ENCODE data around the gene SPINK4. TPM values are rescaled to one million over a fixed set of nuclear protein-coding genes. Genes with fewer than 3 reads are reported as not detected.

Gene SPINK4
- total RNA-seq, 4 donors from 2014 or later = not detected

DNA sequence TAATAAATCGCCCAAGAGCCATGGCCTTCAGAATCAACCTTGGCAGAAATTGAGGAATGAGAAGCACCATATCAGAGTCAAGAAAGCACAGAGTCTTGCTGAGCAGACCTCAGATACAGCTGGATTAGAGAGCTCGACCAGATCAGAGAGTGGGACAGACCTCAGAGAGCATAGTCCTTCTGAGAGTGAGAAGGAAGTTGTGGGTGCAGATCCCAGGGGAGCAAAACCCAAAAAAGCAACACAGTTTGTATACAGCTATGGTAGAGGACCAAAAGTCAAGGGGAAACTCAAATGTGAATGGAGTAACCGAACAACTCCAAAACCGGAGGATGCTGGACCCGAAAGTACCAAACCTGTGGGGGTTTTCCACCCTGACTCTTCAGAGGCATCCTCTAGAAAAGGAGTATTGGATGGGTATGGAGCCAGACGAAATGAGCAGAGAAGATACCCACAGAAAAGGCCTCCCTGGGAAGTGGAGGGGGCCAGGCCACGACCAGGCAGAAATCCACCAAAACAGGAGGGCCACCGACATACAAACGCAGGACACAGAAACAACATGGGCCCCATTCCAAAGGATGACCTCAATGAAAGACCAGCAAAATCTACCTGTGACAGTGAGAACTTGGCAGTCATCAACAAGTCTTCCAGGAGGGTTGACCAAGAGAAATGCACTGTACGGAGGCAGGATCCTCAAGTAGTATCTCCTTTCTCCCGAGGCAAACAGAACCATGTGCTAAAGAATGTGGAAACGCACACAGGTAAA is 54.9 kb downstream of the SPINK4 start:
- no peaks in the 10 kb centered on the region for H3K36me3 ChIP-seq
- TF ChIP-seq POLR2A (IDR thresholded peaks at IDR 0.05) = no peak
- no peak for TF ChIP-seq CTCF (IDR thresholded peaks at IDR 0.05)
- intact Hi-C loops (cut with DNase I; ENCODE audit: low total_unique reads) = no loop called here
- no peaks in the 10 kb centered on the region for H3K9me3 ChIP-seq
- no peak for DNase-seq
- no peaks in the 10 kb centered on the region for H3K27me3 ChIP-seq
- H3K4me3 ChIP-seq = no peak overlapping the region
- H3K4me1 ChIP-seq = peaks cover 6 to 14% of the 10 kb centered on the region in 2 donors
- H3K27ac ChIP-seq = no peak overlapping the region

DNA sequence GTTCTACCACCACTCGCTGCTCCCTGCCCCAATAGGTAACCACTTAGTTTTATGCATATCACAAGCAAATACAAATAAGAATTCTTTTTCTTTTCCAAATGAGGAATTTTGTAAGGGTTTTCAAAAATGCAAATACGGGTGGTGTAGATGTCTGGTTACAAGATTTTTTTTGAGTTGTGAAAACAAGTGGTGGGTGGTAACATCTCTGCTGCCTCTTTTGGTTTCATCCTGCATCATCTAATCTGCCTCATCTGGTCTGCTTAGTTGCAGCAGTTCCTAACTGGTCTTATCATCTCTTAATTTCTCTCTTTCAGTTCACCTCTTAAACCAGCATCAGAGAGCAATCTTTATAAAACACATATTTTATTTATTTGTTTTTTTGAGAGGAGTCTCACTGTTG is 55.6 kb downstream of the SPINK4 start:
- peaks cover 6 to 14% of the 10 kb centered on the region in 2 donors for H3K4me1 ChIP-seq
- H3K27ac ChIP-seq = no peak overlapping the region
- no peak for DNase-seq
- intact Hi-C loops (cut with DNase I; ENCODE audit: low total_unique reads) = no loop called here
- H3K9me3 ChIP-seq = no peaks in the 10 kb centered on the region
- TF ChIP-seq CTCF (IDR thresholded peaks at IDR 0.05) (no peak), POLR2A (IDR thresholded peaks at IDR 0.05) (no peak)
- no peaks in the 10 kb centered on the region for H3K27me3 ChIP-seq
- no peak overlapping the region for H3K4me3 ChIP-seq
- H3K36me3 ChIP-seq = no peaks in the 10 kb centered on the region

- H3K4me1 ChIP-seq = peaks cover 6 to 11% of the 10 kb centered on the region in 2 donors
- DNase-seq = no peak
- no peaks in the 10 kb centered on the region for H3K27me3 ChIP-seq
- no peak for TF ChIP-seq CTCF (IDR thresholded peaks at IDR 0.05)
- TF ChIP-seq POLR2A (IDR thresholded peaks at IDR 0.05) = no peak
- H3K9me3 ChIP-seq = no peaks in the 10 kb centered on the region
- H3K4me3 ChIP-seq = no peak overlapping the region
- intact Hi-C loops (cut with DNase I; ENCODE audit: low total_unique reads) = no loop called here
- H3K36me3 ChIP-seq = no peaks in the 10 kb centered on the region
- no peak overlapping the region for H3K27ac ChIP-seq
Observed at GRCh38 chr9:33297432-33297831, 57.5 kb downstream of the SPINK4 start.

Other genes with a start within 250 kb of the SPINK4 start
- 10 to 100 TPM in 3 of 4 donors, 1 to 10 TPM in 1; 4.4 to 30.2 (median 22.4) TPM for gene APTX, start 238.5 kb upstream of the SPINK4 start, total RNA-seq
- gene DNAJA1, start 214.9 kb upstream of the SPINK4 start, total RNA-seq = 100 to 1,000 TPM in 2 of 4 donors, 10 to 100 TPM in 2; 47.1 to 148 (median 82.1) TPM
- gene SMU1, start 163.5 kb upstream of the SPINK4 start, total RNA-seq = 10 to 100 TPM; 12.0 to 45.9 (median 22.6) TPM
- 10 to 100 TPM; 13.1 to 66.3 (median 37.1) TPM for gene B4GALT1, start 72.8 kb upstream of the SPINK4 start, total RNA-seq
- gene BAG1, start 24.5 kb downstream of the SPINK4 start, total RNA-seq = 100 to 1,000 TPM in 1 of 4 donors, 10 to 100 TPM in 3; 39.7 to 143 (median 59.4) TPM
- 10 to 100 TPM; 53.5 to 91.7 (median 61.7) TPM for gene CHMP5, start 24.9 kb downstream of the SPINK4 start, total RNA-seq
- gene NFX1, start 50.3 kb downstream of the SPINK4 start, total RNA-seq = 10 to 100 TPM; 18.5 to 52.9 (median 27.9) TPM
- gene AQP7, start 162.4 kb downstream of the SPINK4 start, total RNA-seq = 1 to 10 TPM in 3 of 4 donors, not detected in 1; 1.3 to 4.6 (median 2.1) TPM
- gene AQP3, start 207.4 kb downstream of the SPINK4 start, total RNA-seq = 10 to 100 TPM in 1 of 4 donors, 1 to 10 TPM in 2, not detected in 1; 2.8 to 14.4 (median 5.8) TPM
- gene NOL6, start 233.8 kb downstream of the SPINK4 start, total RNA-seq = 10 to 100 TPM in 2 of 4 donors, 1 to 10 TPM in 2; 7.9 to 35.4 (median 15.8) TPM

All from uterus (tissue), 4 donors.